HepG2 (cell line): Measurements from ENCODE around the gene HDHD3. TPM values are rescaled to one million over a fixed set of nuclear protein-coding genes. Genes with fewer than 3 reads are reported as not detected.

Experiments used
- ATAC-seq: fragments of 200-7000 bp; cut with Tn5 transposase; 3 replicates; pipeline ENCODE4 v1.9.1; 2020; ENCODE audit warnings: mild to moderate bottlenecking, moderate library complexity
- BruUV-seq: library from RNA; stranded (reverse); fragments of 400-500 nt; replicated peaks from 2 replicates; lab custom pipeline; 2021; lab: Mats Ljungman, UMichigan
- CTCF ChIA-PET: fragments of 300-600 bp; formaldehyde crosslinking; extraction: SDS; loops from one replicate; lab custom pipeline; 2021; ENCODE audit warnings: low total read pairs, inconsistent platforms, low intra/inter-chr PET ratio; lab: Yijun Ruan, JAX
- POLR2A ChIA-PET: fragments of 350-600 bp; sonication (Branson Sonifier 250); formaldehyde crosslinking; loops from one replicate; lab custom pipeline; 2020; ENCODE audit warnings: antibody characterized with exemption, inconsistent platforms; lab: Yijun Ruan, JAX
- DNase-seq: peaks from one replicate; pipeline ENCODE4 v3.0.0-alpha.2; 2015; ENCODE audit warnings: low spot score
- FAIRE-seq: peaks from 3 replicates; lab custom pipeline; 2011; peaks lifted over from hg19 to GRCh38; lab: Jason Lieb, UNC
- H2AFZ ChIP-seq: one replicate; pipeline ENCODE4 v1.6.1; 2011; ENCODE audit warnings: low read length, inconsistent platforms
- H3K27ac ChIP-seq: fragments of 300-600 bp; 3 replicates; pipeline ENCODE4 v1.8.0; 2011; ENCODE audit warnings: mixed run types, mild to moderate bottlenecking, mixed read lengths, low read length, inconsistent platforms; ENCODE audit not compliant: insufficient read depth; ENCODE audit errors: extremely low read length
- H3K27me3 ChIP-seq, 2 experiments: fragments of 200-600 bp in 1 of 2; 2 replicates in 1 of 2; 3 replicates in 1 of 2; pipeline versions ENCODE4 v1.6.0 to v1.8.0; 2011; ENCODE audit warnings: low read length in 2 of 2, mild to moderate bottlenecking in 2 of 2, moderate library complexity in 2 of 2, inconsistent platforms in 1 of 2; ENCODE audit not compliant: insufficient read depth in 2 of 2, control insufficient read depth in 1 of 2
- H3K36me3 ChIP-seq, 2 experiments: fragments of 200-600 bp in 1 of 2; replicated peaks in 1 of 2; 2 replicates in 1 of 2; 3 replicates in 1 of 2; pipeline versions ENCODE4 v1.5.1 to v1.8.0; 2011; ENCODE audit warnings: low read length in 2 of 2, inconsistent platforms in 1 of 2; ENCODE audit not compliant: insufficient read depth in 2 of 2, control insufficient read depth in 1 of 2
- H3K4me1 ChIP-seq: 2 replicates; pipeline ENCODE4 v1.5.1; 2012; ENCODE audit warnings: low read length, inconsistent platforms; ENCODE audit not compliant: insufficient read depth
- H3K4me2 ChIP-seq: 2 replicates; pipeline ENCODE4 v1.6.0; 2011; ENCODE audit warnings: low read depth, low read length, inconsistent platforms
- H3K4me3 ChIP-seq, 3 experiments: fragments of 200-600 bp in 1 of 3; sonication (generic), shearing (Covaris generic) in 1 of 3; replicated peaks in 1 of 3; 2 replicates each; pipeline ENCODE4 v1.5.1; 2011 to 2016; ENCODE audit warnings: low read length in 3 of 3, inconsistent platforms in 2 of 3, low read depth in 2 of 3, mild to moderate bottlenecking in 2 of 3, control low read depth in 1 of 3, mixed read lengths in 1 of 3; ENCODE audit not compliant: insufficient read depth in 1 of 3
- H3K79me2 ChIP-seq: one replicate; pipeline ENCODE4 v1.6.1; 2011; ENCODE audit warnings: low read length, inconsistent platforms; ENCODE audit not compliant: insufficient read depth
- H3K9ac ChIP-seq: 2 replicates; pipeline ENCODE4 v1.6.0; 2011; ENCODE audit warnings: mild to moderate bottlenecking, low read depth, low read length, inconsistent platforms; ENCODE audit not compliant: insufficient read depth
- H3K9me3 ChIP-seq: 2 replicates; pipeline ENCODE4 v1.5.1; 2012; ENCODE audit warnings: mild to moderate bottlenecking, low read length
- H4K20me1 ChIP-seq: 2 replicates; pipeline ENCODE4 v1.6.0; 2011; ENCODE audit warnings: inconsistent platforms, mild to moderate bottlenecking, low read length, moderate library complexity; ENCODE audit not compliant: insufficient read depth
- AHR ChIP-seq: IDR thresholded peaks from 2 replicates; pipeline ENCODE4 v1.6.1; 2018; ENCODE audit warnings: missing genetic modification reagents, missing compliant biosample characterization
- ARNTL ChIP-seq: sonication (generic); formaldehyde crosslinking; IDR thresholded peaks from 2 replicates; pipeline ENCODE4 v1.4.0; 2020; ENCODE audit warnings: mild to moderate bottlenecking, missing genetic modification reagents
- BCLAF1 ChIP-seq: fragments of 450-650 bp; IDR thresholded peaks from 2 replicates; pipeline ENCODE4 v1.6.1; 2017; ENCODE audit warnings: mild to moderate bottlenecking
- HINFP ChIP-seq: sonication (generic); formaldehyde crosslinking; IDR thresholded peaks from 2 replicates; pipeline ENCODE4 v1.4.0; 2020; ENCODE audit warnings: low read depth, mild to moderate bottlenecking, missing genetic modification reagents
- MBD4 ChIP-seq: IDR thresholded peaks from 2 replicates; pipeline ENCODE4 v1.6.1; 2012; ENCODE audit warnings: low read length, inconsistent platforms, borderline replicate concordance
- MIER3 ChIP-seq: IDR thresholded peaks from 2 replicates; pipeline ENCODE4 v1.6.1; 2016; ENCODE audit warnings: missing compliant biosample characterization, borderline replicate concordance
- NCOR1 ChIP-seq: fragments of 200-600 bp; sonication (generic); IDR thresholded peaks from 2 replicates; pipeline ENCODE4 v1.7.0; 2017; ENCODE audit warnings: antibody characterized with exemption, low read length, borderline replicate concordance
- NFRKB ChIP-seq: fragments of 450-650 bp; IDR thresholded peaks from 2 replicates; pipeline ENCODE4 v1.6.1; 2017
- SALL1 ChIP-seq: sonication (generic); formaldehyde crosslinking; IDR thresholded peaks from 2 replicates; pipeline ENCODE4 v1.8.0; 2022; ENCODE audit warnings: mild to moderate bottlenecking, missing genetic modification reagents
- SNRNP70 ChIP-seq: fragments of 200-400 bp; formaldehyde crosslinking; IDR thresholded peaks from 2 replicates; pipeline ENCODE4 v1.6.1; 2017; ENCODE audit warnings: mild to moderate bottlenecking, low read depth, low read length, moderate library complexity
- SP1 ChIP-seq, 2 experiments: fragments of 450-650 bp in 1 of 2; sonication (generic) in 1 of 2; formaldehyde crosslinking in 1 of 2; IDR thresholded peaks; 2 replicates each; pipeline versions ENCODE4 v1.4.0 to v1.6.1; 2016 to 2020; ENCODE audit warnings: missing genetic modification reagents in 1 of 2
- TEF ChIP-seq: sonication (generic); formaldehyde crosslinking; IDR thresholded peaks from 2 replicates; pipeline ENCODE4 v1.5.0; 2020; ENCODE audit warnings: missing genetic modification reagents
- THRA ChIP-seq: sonication (generic); formaldehyde crosslinking; IDR thresholded peaks from 2 replicates; pipeline ENCODE4 v1.4.0; 2020; ENCODE audit warnings: missing genetic modification reagents, borderline replicate concordance
- ZBTB38 ChIP-seq: sonication (generic); formaldehyde crosslinking; IDR thresholded peaks from 2 replicates; pipeline ENCODE4 v1.5.1; 2020; ENCODE audit warnings: mild to moderate bottlenecking, missing genetic modification reagents
- ZFX ChIP-seq: sonication (generic); formaldehyde crosslinking; IDR thresholded peaks from 2 replicates; pipeline ENCODE4 v1.4.0; 2020; ENCODE audit warnings: mild to moderate bottlenecking, low read depth, missing genetic modification reagents, moderate library complexity
- ZKSCAN8 ChIP-seq: IDR thresholded peaks from 2 replicates; pipeline ENCODE4 v1.6.1; 2016; ENCODE audit warnings: borderline replicate concordance, missing genetic modification reagents, missing compliant biosample characterization
- ZMAT3 ChIP-seq: sonication (generic); formaldehyde crosslinking; conservative IDR thresholded peaks from 2 replicates; pipeline ENCODE4 v1.7.0; 2021; ENCODE audit warnings: missing genetic modification reagents
- ZNF160 ChIP-seq: sonication (generic); formaldehyde crosslinking; IDR thresholded peaks from 2 replicates; pipeline ENCODE4 v1.8.0; 2022; ENCODE audit warnings: mild to moderate bottlenecking, inconsistent platforms, missing genetic modification reagents
- ZNF207 ChIP-seq: fragments of 450-650 bp; IDR thresholded peaks from 2 replicates; pipeline ENCODE4 v1.6.1; 2016; ENCODE audit warnings: antibody characterized with exemption, borderline replicate concordance
- ZNF24 ChIP-seq: fragments of 450-650 bp; IDR thresholded peaks from 2 replicates; pipeline ENCODE4 v1.6.1; 2017; ENCODE audit warnings: antibody characterized with exemption, mild to moderate bottlenecking
- ZNF678 ChIP-seq: sonication (generic); formaldehyde crosslinking; IDR thresholded peaks from 2 replicates; pipeline ENCODE4 v1.4.0; 2020; ENCODE audit warnings: mild to moderate bottlenecking, missing genetic modification reagents
- WGBS: methylation state at CpG from one replicate; pipeline ENCODE4 v1.1.6; 2017; ENCODE audit warnings: low lambda C conversion rate; 5-methylcytosine and 5-hydroxymethylcytosine counted together
- in situ Hi-C: cut with HindIII; loops from 2 replicates; pipeline ENCODE4 v1.10.0; 2017; ENCODE audit warnings: low pct_unique_long_range_greater_than_20kb; ENCODE audit not compliant: extremely low pct_ligation_motif_present
- intact Hi-C: fragments of 100-400 bp; cut with micrococcal nuclease; formaldehyde crosslinking; loops from one replicate; pipeline ENCODE4 v1.10.0; 2022; ENCODE audit not compliant: unreplicated experiment
- polyA plus RNA-seq, 8 experiments: library from polyadenylated mRNA; depleted of rRNA in 3 of 8; stranded (reverse) in 7 of 8; unstranded in 1 of 8; fragments of >200 nt; fragmentation: Illumina TruSeq in 4 of 8; extraction: Trizol in 4 of 8; gene quantifications; 2 replicates each; pipeline versions ENCODE4 v1.2.1 to v1.2.3, GENCODE V29; 2011 to 2016; ENCODE audit warnings: low read depth in 4 of 8, missing spikeins in 1 of 8, mixed read lengths in 1 of 8; ENCODE audit not compliant: insufficient read depth in 1 of 8
- total RNA-seq, 5 experiments: library from RNA; depleted of rRNA; stranded (reverse); fragments of >200 nt; fragmentation: Illumina TruSeq; extraction: Trizol; gene quantifications; 2 replicates each; pipeline ENCODE4 v1.2.3, GENCODE V29; 2016; ENCODE audit warnings: low read depth in 1 of 5

HDHD3 gene
- total and polyA plus RNA-seq, 2 of the 13 experiments (the other 11 are each of a cell fraction or from before 2014, with no cell fraction given): 23.1 to 38.5 TPM

- Histone ChIP-seq H3K4me3 (peak overlapping the region in 2 of 3 experiments; percentile 24 to 43; a peak in 2 of 6 replicates), H3K27me3 (no peaks in the 10 kb centered on the region), H3K4me1 (peaks cover 81% of the 10 kb centered on the region), H3K27ac (no peak overlapping the region), H3K4me2 (peak overlapping the region; percentile 68), H2AFZ (no peak overlapping the region), H3K9me3 (no peaks in the 10 kb centered on the region), H3K79me2 (no peaks in the 10 kb centered on the region), H3K9ac (no peak overlapping the region), H3K36me3 (peaks cover under 1 to 4% of the 10 kb centered on the region in 2 experiments; a peak in 3 of 5 replicates), H4K20me1 (peaks cover 14% of the 10 kb centered on the region)
- ChIA-PET POLR2A (interaction anchor here (1.6 kb wide), 1 partner anchor 29 kb away, joined by 3 read pairs; no protein-coding TSS in a partner anchor), CTCF (no interaction called here)
- DNase-seq: no peak
- 19% methylated on average over 5 of the region's 11 CpGs for WGBS
- in situ Hi-C loops (no loop called here), intact Hi-C loops (no loop called here)
- peak; percentile 39 for ATAC-seq
- no peak for FAIRE-seq
- BruUV-seq: no TSS peak
- TF ChIP-seq SALL1 (CRISPR knock-in tag) (0 out of 2 replicates have a peak, but pooled peaks have one; percentile 45), BCLAF1 (no peak), ZNF160 (CRISPR knock-in tag) (no peak), ZNF24 (no peak), ZNF207 (no peak), HINFP (CRISPR knock-in tag) (peak; percentile 48; the same call in 1 of the 2 replicates), ZMAT3 (CRISPR knock-in tag) (no peak), ARNTL (0 out of 2 replicates have a peak, but pooled peaks have one; percentile 38), ZNF678 (CRISPR knock-in tag) (no peak), ZKSCAN8 (CRISPR knock-in tag) (no peak), THRA (CRISPR knock-in tag) (no peak), MIER3 (CRISPR knock-in tag) (no peak), TEF (CRISPR knock-in tag) (no peak), ZBTB38 (CRISPR knock-in tag) (peak; percentile 60; the same call in 1 of the 2 replicates), ZFX (CRISPR knock-in tag) (peak; percentile 14; the same call in 1 of the 2 replicates), NCOR1 (no peak), NFRKB (no peak), SNRNP70 (no peak), SP1 (IDR thresholded peaks at IDR 0.05) (no peak), SP1 (CRISPR knock-in tag; IDR thresholded peaks at IDR 0.05) (0 out of 2 replicates have a peak, but pooled peaks have one; percentile 16), AHR (CRISPR knock-in tag) (no peak), MBD4 (no peak)
Observed at GRCh38 chr9:113369855-113370140, 7.0 kb downstream of the HDHD3 start.
